ENCODE measurements around the gene SDR42E1. TPM values are rescaled to one million over a fixed set of nuclear protein-coding genes. Genes with fewer than 3 reads are reported as not detected.

SDR42E1 gene
- total and polyA plus RNA-seq, 2 of the 8 experiments (the other 6 are each of a cell fraction or from before 2014, with no cell fraction given): 0.03 TPM; not detected in 1

GRCh38 chr16:81971853-81972252 is 39.4 kb downstream of the SDR42E1 start:
- no peak overlapping the region for H4K8ac ChIP-seq (ENCODE audit: extremely low read depth, insufficient read depth, low read length)
- WGBS, 2 experiments (ENCODE audit: extremely low coverage in 1 of 2, insufficient coverage in 1 of 2, insufficient read length in 1 of 2, insufficient replicate concordance in 2 of 2, low coverage in 1 of 2, low lambda C conversion rate in 2 of 2, missing lambda C conversion rate in 1 of 2): 96% methylated on average over 1 of the region's 1 CpG; no CpG with 5 or more reads in 1 of the 2 experiments
- no peaks in the 10 kb centered on the region for H3K36me3 ChIP-seq (ENCODE audit: control insufficient read depth in 2 of 4, insufficient read depth in 4 of 4, low read length in 3 of 4)
- H2BK120ac ChIP-seq (replicated peaks; ENCODE audit: low read depth, low read length): no peak overlapping the region
- no peak overlapping the region for H3K4me2 ChIP-seq (ENCODE audit: insufficient read depth in 1 of 2, low read depth in 2 of 2, low read length in 2 of 2)
- no peak overlapping the region for H2AFZ ChIP-seq (ENCODE audit: low read length)
- no peaks in the 10 kb centered on the region for H4K20me1 ChIP-seq (replicated peaks in 1 of 2; ENCODE audit: control insufficient read depth in 1 of 2, insufficient read depth in 2 of 2, low read length in 2 of 2)
- H3K18ac ChIP-seq (ENCODE audit: extremely low read depth, low read length): no peak overlapping the region
- no peak overlapping the region for H4K91ac ChIP-seq (replicated peaks; ENCODE audit: insufficient read length, low read length)
- H2BK5ac ChIP-seq (ENCODE audit: low read depth, low read length): no peak overlapping the region
- no peaks in the 10 kb centered on the region for H3K23me2 ChIP-seq (ENCODE audit: low read depth, low read length)
- POLR2A ChIA-PET (ENCODE audit: partially characterized antibody): no interaction called here
- no peaks in the 10 kb centered on the region for H3K79me1 ChIP-seq (ENCODE audit: low read depth, low read length)
- H3K56ac ChIP-seq (replicated peaks; ENCODE audit: insufficient read length, low read depth, low read length): no peak overlapping the region
- H3K4me1 ChIP-seq (replicated peaks in 1 of 4; ENCODE audit: control insufficient read depth in 3 of 4, insufficient read depth in 4 of 4, low read length in 3 of 4): peaks cover 0 to 8% (median 5%) of the 10 kb centered on the region in 4 experiments; a peak in 4 of 7 replicates
- peaks cover 8 to 20% of the 10 kb centered on the region in 2 experiments; a peak in 3 of 4 replicates for H3K9me3 ChIP-seq (ENCODE audit: insufficient read depth in 2 of 2, low read depth in 1 of 2, low read length in 1 of 2)
- H3K79me2 ChIP-seq (ENCODE audit: control insufficient read depth in 1 of 2, insufficient read depth in 2 of 2, low read length in 2 of 2): no peaks in the 10 kb centered on the region
- H3K14ac ChIP-seq (ENCODE audit: insufficient read length): no peak overlapping the region
- no peak overlapping the region for H3K27ac ChIP-seq (ENCODE audit: low read depth, low read length)
- no peak overlapping the region for H2BK12ac ChIP-seq (ENCODE audit: low read depth, low read length)
- no peak overlapping the region for H3K4ac ChIP-seq (replicated peaks; ENCODE audit: insufficient read length, low read depth, low read length)
- no peak overlapping the region for H3K23ac ChIP-seq (ENCODE audit: insufficient read length)
- FAIRE-seq: no peak
- no peak overlapping the region for H2BK20ac ChIP-seq (ENCODE audit: low read length)
- H2AK5ac ChIP-seq (ENCODE audit: low read depth, low read length): no peak overlapping the region
- DNase-seq (ENCODE audit: low read depth in 1 of 2, low spot score in 2 of 2): no peak
- H3K27me3 ChIP-seq (replicated peaks in 1 of 4; ENCODE audit: control insufficient read depth in 3 of 4, extremely low read depth in 1 of 4, insufficient read depth in 3 of 4, low read length in 3 of 4): no peaks in the 10 kb centered on the region; a peak in 1 of 7 replicates
- H3K9ac ChIP-seq (replicated peaks in 1 of 4; ENCODE audit: extremely low read depth in 1 of 4, low read depth in 3 of 4, low read length in 3 of 4): no peak overlapping the region
- H4K5ac ChIP-seq (ENCODE audit: insufficient read length, low read depth, low read length): no peak overlapping the region
- no peak overlapping the region for H2BK15ac ChIP-seq (ENCODE audit: low read length)
- CTCF ChIA-PET (ENCODE audit: partially characterized antibody): interaction anchor here (0.7 to 1.5 kb wide), 3 partner anchors 11 to 33 kb away, joined by 3 to 5 read pairs (median 4); no protein-coding TSS in a partner anchor
- H3K4me3 ChIP-seq (ENCODE audit: extremely low read depth in 1 of 4, insufficient read depth in 2 of 4, low read depth in 3 of 4, low read length in 4 of 4): no peak overlapping the region
- TF ChIP-seq BCL11A (IDR thresholded peaks at IDR 0.05; ENCODE audit: low read depth in 2 of 2, low read length in 2 of 2) (no peak), CBX8 (IDR thresholded peaks at IDR 0.05; ENCODE audit: borderline replicate concordance, low read depth, low read length) (no peak), SUZ12 (IDR thresholded peaks at IDR 0.05; ENCODE audit: low read length) (no peak), RXRA (IDR thresholded peaks at IDR 0.05; ENCODE audit: insufficient read depth, low read depth, low read length) (no peak)

All from H1 (cell line).